Measurements from ENCODE around the gene CHST14. TPM values are rescaled to one million over a fixed set of nuclear protein-coding genes. Genes with fewer than 3 reads are reported as not detected.

The CHST14 gene
- polyA plus RNA-seq, 1 of the 3 experiments (the other 2 are of a cell fraction): 43.2 TPM

DNA sequence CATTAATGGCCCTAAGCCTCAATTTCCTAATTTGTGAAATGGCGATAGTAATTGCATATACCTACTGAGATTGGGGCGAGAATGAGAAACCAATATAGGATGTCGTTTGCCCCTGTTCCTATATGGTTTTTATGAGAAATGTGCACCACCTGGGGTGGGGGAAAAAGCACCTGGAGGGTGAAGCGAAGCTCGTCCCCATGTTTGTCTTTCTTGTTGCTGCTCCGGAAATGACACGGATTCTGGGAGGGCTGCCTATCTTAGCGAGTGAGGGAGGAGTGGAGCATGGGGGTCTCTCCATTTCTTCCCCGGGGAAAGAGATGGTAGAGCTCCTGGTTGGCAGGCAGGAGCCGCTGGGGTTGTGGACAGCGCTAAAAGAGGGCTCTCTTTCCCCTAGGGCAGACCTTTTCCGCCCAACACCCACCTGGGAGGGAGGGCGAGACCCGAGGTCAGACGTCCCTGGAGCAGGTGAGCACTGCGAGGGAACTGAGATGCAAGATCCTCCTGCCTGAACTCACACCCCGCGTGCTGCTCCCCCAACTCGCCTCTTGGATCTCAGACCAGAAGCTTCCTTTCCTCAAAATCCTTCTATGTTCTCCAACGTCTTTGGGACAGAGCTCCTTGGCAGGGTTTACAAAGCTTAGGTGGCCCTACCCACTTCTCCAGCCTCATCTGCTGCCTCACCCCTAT lies 35.6 kb upstream of the CHST14 start:
- Histone ChIP-seq H2AFZ (ENCODE audit: low read depth) (no peak overlapping the region), H3K9me3 (no peaks in the 10 kb centered on the region), H3F3A (replicated peaks; ENCODE audit: insufficient read depth) (no peaks in the 10 kb centered on the region), H4K20me1 (ENCODE audit: insufficient read depth) (no peaks in the 10 kb centered on the region), H3K9ac (no peak overlapping the region), H3K27ac (ENCODE audit: low read depth in 2 of 2, low read length in 1 of 2) (no peak overlapping the region), H3K4me1 (ENCODE audit: control insufficient read depth in 1 of 2, insufficient read depth in 2 of 2, low read depth in 1 of 2, low read length in 1 of 2) (peaks cover 6 to 28% of the 10 kb centered on the region in 2 experiments; a peak in 2 of 4 replicates), H3K79me2 (ENCODE audit: insufficient read depth) (no peaks in the 10 kb centered on the region), H3K27me3 (ENCODE audit: insufficient read depth) (no peaks in the 10 kb centered on the region; the same call in none of the 2 replicates), H3K4me3 (ENCODE audit: low read depth in 2 of 2, low read length in 1 of 2) (no peak overlapping the region), H3K4me2 (no peak overlapping the region), H3K9me2 (no peaks in the 10 kb centered on the region), H3K36me3 (replicated peaks in 1 of 2; ENCODE audit: control insufficient read depth in 1 of 2, insufficient read depth in 2 of 2, low read length in 1 of 2) (no peaks in the 10 kb centered on the region)
- 92% methylated on average over 19 of the region's 20 CpGs for WGBS (ENCODE audit: low lambda C conversion rate)
- no peak for DNase-seq
- ChIA-PET POLR2A (no interaction called here), CTCF (interaction anchor here (0.8 to 2.3 kb wide), 8 partner anchors 14 to 157 kb away, joined by 3 to 10 read pairs (median 4); no protein-coding TSS in a partner anchor)
- TF ChIP-seq, protein P1, sequence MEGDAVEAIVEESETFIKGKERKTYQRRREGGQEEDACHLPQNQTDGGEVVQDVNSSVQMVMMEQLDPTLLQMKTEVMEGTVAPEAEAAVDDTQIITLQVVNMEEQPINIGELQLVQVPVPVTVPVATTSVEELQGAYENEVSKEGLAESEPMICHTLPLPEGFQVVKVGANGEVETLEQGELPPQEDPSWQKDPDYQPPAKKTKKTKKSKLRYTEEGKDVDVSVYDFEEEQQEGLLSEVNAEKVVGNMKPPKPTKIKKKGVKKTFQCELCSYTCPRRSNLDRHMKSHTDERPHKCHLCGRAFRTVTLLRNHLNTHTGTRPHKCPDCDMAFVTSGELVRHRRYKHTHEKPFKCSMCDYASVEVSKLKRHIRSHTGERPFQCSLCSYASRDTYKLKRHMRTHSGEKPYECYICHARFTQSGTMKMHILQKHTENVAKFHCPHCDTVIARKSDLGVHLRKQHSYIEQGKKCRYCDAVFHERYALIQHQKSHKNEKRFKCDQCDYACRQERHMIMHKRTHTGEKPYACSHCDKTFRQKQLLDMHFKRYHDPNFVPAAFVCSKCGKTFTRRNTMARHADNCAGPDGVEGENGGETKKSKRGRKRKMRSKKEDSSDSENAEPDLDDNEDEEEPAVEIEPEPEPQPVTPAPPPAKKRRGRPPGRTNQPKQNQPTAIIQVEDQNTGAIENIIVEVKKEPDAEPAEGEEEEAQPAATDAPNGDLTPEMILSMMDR (IDR thresholded peaks at IDR 0.05): no peak
- no peak for TF ChIP-seq FOXJ3 (CRISPR knock-in tag; IDR thresholded peaks at IDR 0.05)
- TF ChIP-seq, protein P2, sequence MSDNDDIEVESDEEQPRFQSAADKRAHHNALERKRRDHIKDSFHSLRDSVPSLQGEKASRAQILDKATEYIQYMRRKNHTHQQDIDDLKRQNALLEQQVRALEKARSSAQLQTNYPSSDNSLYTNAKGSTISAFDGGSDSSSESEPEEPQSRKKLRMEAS (IDR thresholded peaks at IDR 0.05; ENCODE audit: low read depth): no peak
- no peak for TF ChIP-seq EZH2phosphoT487 (IDR thresholded peaks at IDR 0.05; ENCODE audit: borderline replicate concordance, low read depth)
- no peak for TF ChIP-seq MEF2A (IDR thresholded peaks at IDR 0.05; ENCODE audit: borderline replicate concordance, low read depth)
- TF ChIP-seq, protein P3, sequence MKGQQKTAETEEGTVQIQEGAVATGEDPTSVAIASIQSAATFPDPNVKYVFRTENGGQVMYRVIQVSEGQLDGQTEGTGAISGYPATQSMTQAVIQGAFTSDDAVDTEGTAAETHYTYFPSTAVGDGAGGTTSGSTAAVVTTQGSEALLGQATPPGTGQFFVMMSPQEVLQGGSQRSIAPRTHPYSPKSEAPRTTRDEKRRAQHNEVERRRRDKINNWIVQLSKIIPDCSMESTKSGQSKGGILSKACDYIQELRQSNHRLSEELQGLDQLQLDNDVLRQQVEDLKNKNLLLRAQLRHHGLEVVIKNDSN (IDR thresholded peaks at IDR 0.05; ENCODE audit: borderline replicate concordance, low read depth): no peak
- no peak for TF ChIP-seq CHD2 (IDR thresholded peaks at IDR 0.05; ENCODE audit: low read length, partially characterized antibody)
- no peak for TF ChIP-seq GATA2 (CRISPR knock-in tag; IDR thresholded peaks at IDR 0.05)
- TF ChIP-seq POLR2AphosphoS5 (IDR thresholded peaks at IDR 0.05; ENCODE audit: low read depth, low read length): no peak
- no peak for TF ChIP-seq NRF1 (IDR thresholded peaks at IDR 0.05; ENCODE audit: low read depth, low read length)
- TF ChIP-seq, protein P4, sequence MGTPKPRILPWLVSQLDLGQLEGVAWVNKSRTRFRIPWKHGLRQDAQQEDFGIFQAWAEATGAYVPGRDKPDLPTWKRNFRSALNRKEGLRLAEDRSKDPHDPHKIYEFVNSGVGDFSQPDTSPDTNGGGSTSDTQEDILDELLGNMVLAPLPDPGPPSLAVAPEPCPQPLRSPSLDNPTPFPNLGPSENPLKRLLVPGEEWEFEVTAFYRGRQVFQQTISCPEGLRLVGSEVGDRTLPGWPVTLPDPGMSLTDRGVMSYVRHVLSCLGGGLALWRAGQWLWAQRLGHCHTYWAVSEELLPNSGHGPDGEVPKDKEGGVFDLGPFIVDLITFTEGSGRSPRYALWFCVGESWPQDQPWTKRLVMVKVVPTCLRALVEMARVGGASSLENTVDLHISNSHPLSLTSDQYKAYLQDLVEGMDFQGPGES (IDR thresholded peaks at IDR 0.05; ENCODE audit: low read depth, low read length): no peak
- TF ChIP-seq MXI1 (IDR thresholded peaks at IDR 0.05; ENCODE audit: low read depth, low read length): no peak
- TF ChIP-seq RFX5 (IDR thresholded peaks at IDR 0.05; ENCODE audit: low read length): no peak
- TF ChIP-seq GABPA (IDR thresholded peaks at IDR 0.05; ENCODE audit: low read depth): no peak
- TF ChIP-seq, protein P5, sequence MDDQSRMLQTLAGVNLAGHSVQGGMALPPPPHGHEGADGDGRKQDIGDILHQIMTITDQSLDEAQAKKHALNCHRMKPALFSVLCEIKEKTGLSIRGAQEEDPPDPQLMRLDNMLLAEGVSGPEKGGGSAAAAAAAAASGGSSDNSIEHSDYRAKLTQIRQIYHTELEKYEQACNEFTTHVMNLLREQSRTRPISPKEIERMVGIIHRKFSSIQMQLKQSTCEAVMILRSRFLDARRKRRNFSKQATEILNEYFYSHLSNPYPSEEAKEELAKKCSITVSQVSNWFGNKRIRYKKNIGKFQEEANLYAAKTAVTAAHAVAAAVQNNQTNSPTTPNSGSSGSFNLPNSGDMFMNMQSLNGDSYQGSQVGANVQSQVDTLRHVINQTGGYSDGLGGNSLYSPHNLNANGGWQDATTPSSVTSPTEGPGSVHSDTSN (IDR thresholded peaks at IDR 0.05): no peak

All from SK-N-SH (cell line).